Measurements from ENCODE around the gene COL9A3.

DNA sequence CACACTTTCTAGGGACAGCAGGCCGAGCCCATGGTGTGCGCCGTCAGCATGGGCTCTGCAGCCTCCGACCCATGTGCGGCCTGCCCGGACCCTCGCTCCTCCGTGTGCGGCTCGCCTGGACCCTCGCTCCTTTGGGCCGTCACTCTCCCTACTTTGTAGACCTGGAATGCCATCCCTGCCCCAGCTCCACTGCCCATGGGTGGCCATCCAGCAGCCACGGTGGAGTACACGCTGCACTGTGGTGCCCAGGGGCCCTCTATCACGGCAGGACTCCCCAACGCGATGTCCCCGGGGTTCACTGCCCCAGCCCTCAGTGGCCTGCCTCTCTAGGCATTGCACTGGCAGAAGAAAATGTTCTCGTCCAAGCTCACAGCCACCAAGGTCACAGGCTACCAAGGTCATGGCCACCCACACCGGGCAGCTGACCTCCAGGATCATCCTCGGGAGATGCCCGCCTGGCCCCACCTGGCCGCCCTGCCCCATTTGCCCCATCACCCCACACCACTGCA lies 44.7 kb upstream of the COL9A3 start:
- TF ChIP-seq, protein P1, sequence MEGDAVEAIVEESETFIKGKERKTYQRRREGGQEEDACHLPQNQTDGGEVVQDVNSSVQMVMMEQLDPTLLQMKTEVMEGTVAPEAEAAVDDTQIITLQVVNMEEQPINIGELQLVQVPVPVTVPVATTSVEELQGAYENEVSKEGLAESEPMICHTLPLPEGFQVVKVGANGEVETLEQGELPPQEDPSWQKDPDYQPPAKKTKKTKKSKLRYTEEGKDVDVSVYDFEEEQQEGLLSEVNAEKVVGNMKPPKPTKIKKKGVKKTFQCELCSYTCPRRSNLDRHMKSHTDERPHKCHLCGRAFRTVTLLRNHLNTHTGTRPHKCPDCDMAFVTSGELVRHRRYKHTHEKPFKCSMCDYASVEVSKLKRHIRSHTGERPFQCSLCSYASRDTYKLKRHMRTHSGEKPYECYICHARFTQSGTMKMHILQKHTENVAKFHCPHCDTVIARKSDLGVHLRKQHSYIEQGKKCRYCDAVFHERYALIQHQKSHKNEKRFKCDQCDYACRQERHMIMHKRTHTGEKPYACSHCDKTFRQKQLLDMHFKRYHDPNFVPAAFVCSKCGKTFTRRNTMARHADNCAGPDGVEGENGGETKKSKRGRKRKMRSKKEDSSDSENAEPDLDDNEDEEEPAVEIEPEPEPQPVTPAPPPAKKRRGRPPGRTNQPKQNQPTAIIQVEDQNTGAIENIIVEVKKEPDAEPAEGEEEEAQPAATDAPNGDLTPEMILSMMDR (IDR thresholded peaks at IDR 0.05; ENCODE audit: low read depth, low read length), result no peak
- TF ChIP-seq EZH2phosphoT487 (IDR thresholded peaks at IDR 0.05; ENCODE audit: low read depth), result no peak

All from OCI-LY3 (cell line).